Caco-2 (cell line): ENCODE measurements around the gene LINS1. TPM values are rescaled to one million over a fixed set of nuclear protein-coding genes. Genes with fewer than 3 reads are reported as not detected.

Experiments used
- BruUV-seq: library from RNA; stranded (reverse); fragments of 400-500 nt; replicated peaks from 2 replicates; lab custom pipeline; 2021; lab: Mats Ljungman, UMichigan
- CTCF ChIA-PET: fragments of 300-600 bp; sonication (Branson Sonifier 250); formaldehyde crosslinking; loops from one replicate; lab custom pipeline; 2022; ENCODE audit warnings: antibody characterized with exemption; lab: Charles Lee
- POLR2A ChIA-PET: fragments of 300-600 bp; sonication (Branson Sonifier 250); formaldehyde crosslinking; loops from one replicate; lab custom pipeline; 2022; ENCODE audit warnings: antibody characterized with exemption; lab: Charles Lee
- DNase-seq, 2 experiments: peaks; one replicate each; pipeline versions ENCODE4 v3.0.0 to v3.0.0-alpha.2; 2020 to 2022
- H3K27me3 ChIP-seq: replicated peaks from 2 replicates; pipeline ENCODE4 v1.6.0; 2011; ENCODE audit warnings: low read length; ENCODE audit not compliant: control insufficient read depth, insufficient read depth
- H3K36me3 ChIP-seq: 2 replicates; pipeline ENCODE4 v1.5.1; 2011; ENCODE audit warnings: low read length; ENCODE audit not compliant: control insufficient read depth, insufficient read depth
- H3K4me1 ChIP-seq: fragments of 250-450 bp; sonication (Bioruptor Pico); 2 replicates; pipeline ENCODE4 v1.5.1; 2020; ENCODE audit warnings: mild to moderate bottlenecking
- H3K4me3 ChIP-seq: 2 replicates; pipeline ENCODE4 v1.5.1; 2011; ENCODE audit warnings: low read depth, mild to moderate bottlenecking, control low read depth, low read length
- H3K9me3 ChIP-seq: fragments of 250-450 bp; sonication (Bioruptor Pico); 2 replicates; pipeline ENCODE4 v1.5.1; 2020; ENCODE audit warnings: mild to moderate bottlenecking, moderate library complexity
- H3K27ac Mint-ChIP-seq: one replicate; pipeline ENCODE4 v1.8.0; 2022; ENCODE audit warnings: mixed read lengths; ENCODE audit not compliant: unreplicated experiment
- H3K27me3 Mint-ChIP-seq: one replicate; pipeline ENCODE4 v1.8.0; 2022; ENCODE audit warnings: mixed read lengths; ENCODE audit not compliant: insufficient read depth, unreplicated experiment
- H3K36me3 Mint-ChIP-seq: one replicate; pipeline ENCODE4 v1.8.0; 2022; ENCODE audit warnings: mild to moderate bottlenecking, mixed read lengths; ENCODE audit not compliant: insufficient read depth, unreplicated experiment
- H3K4me1 Mint-ChIP-seq: one replicate; pipeline ENCODE4 v1.8.0; 2022; ENCODE audit warnings: low read depth, mixed read lengths; ENCODE audit not compliant: unreplicated experiment
- H3K4me3 Mint-ChIP-seq: one replicate; pipeline ENCODE4 v1.8.0; 2022; ENCODE audit warnings: mild to moderate bottlenecking, moderate library complexity, mixed read lengths; ENCODE audit not compliant: unreplicated experiment
- H3K9me3 Mint-ChIP-seq: one replicate; pipeline ENCODE4 v1.8.0; 2022; ENCODE audit warnings: mixed read lengths; ENCODE audit not compliant: unreplicated experiment
- CTCF ChIP-seq, 2 experiments: fragments of 200-600 bp in 1 of 2; IDR thresholded peaks; 1 replicate in 1 of 2; 2 replicates in 1 of 2; pipeline versions ENCODE4 v1.5.1 to v1.8.0; 2011 to 2022; ENCODE audit warnings: antibody characterized with exemption in 1 of 2, control low read depth in 1 of 2, inconsistent platforms in 1 of 2, low read depth in 1 of 2, low read length in 1 of 2, mild to moderate bottlenecking in 1 of 2, moderate library complexity in 1 of 2; ENCODE audit not compliant: insufficient read depth in 1 of 2, severe bottlenecking in 1 of 2, unreplicated experiment in 1 of 2
- intact Hi-C: fragments of 100-400 bp; cut with micrococcal nuclease; formaldehyde crosslinking; loops from one replicate; pipeline ENCODE4 v1.10.0; 2022; ENCODE audit not compliant: unreplicated experiment
- total RNA-seq: library from RNA; stranded (reverse); gene quantifications from 2 replicates; pipeline ENCODE4 v1.2.3, GENCODE V29; 2022

LINS1 gene
- total RNA-seq, 1 experiment from 2014 or later, result 11.0 TPM

DNA sequence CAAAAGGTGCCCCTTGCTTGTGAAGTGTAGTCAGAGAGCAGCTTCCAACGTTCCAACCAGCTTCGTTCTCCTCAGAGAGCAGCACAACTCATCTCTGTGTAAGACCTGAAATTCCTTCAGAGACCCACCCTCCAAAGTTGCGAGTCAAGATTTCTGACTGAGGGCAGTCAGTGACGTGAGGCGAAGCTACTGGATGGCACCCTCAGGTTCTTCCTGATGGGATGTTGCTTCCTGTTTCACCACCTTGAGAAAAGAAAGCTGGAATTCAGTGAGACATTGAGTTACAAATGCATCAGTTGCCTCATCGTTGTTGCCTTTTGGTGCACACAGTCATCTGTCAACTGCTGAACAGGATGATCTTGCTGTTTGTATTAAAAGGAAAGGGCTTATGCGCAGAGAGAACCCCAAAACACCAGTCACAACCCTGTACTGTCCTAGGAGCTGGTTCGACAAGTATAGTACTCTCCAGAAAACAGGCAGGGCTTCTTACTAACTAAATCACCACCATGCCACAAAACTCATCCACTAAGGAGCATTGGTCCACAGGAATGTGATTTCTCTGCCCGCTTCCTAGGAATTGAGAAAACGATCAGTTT, 73.1 kb downstream of the LINS1 start, which contains the start of gene CERS3:
CERS3 (minus strand) TSS at position 118 of the 596 bp plus-strand sequence. CDS start 27,101 bp downstream, outside the sequence.
- Mint-ChIP-seq H3K4me3 (no peak within 1 kb of the TSS), H3K4me1 (no peaks in the 10 kb centered on the region), H3K36me3 (no peaks in the 10 kb centered on the region), H3K27me3 (peaks cover 24% of the 10 kb centered on the region), H3K9me3 (no peaks in the 10 kb centered on the region), H3K27ac (no peak within 1 kb of the TSS)
- DNase-seq, result no peak
- Histone ChIP-seq H3K4me3 (no peak within 1 kb of the TSS), H3K36me3 (no peaks in the 10 kb centered on the region), H3K9me3 (no peaks in the 10 kb centered on the region), H3K27me3 (no peaks in the 10 kb centered on the region; the same call in 1 of the 2 replicates), H3K4me1 (no peaks in the 10 kb centered on the region)
- CTCF ChIA-PET, result no interaction called here
- no TSS peak for BruUV-seq
- intact Hi-C loops, result no loop called here
- POLR2A ChIA-PET, result no interaction called here
- no peak for TF ChIP-seq CTCF (IDR thresholded peaks at IDR 0.05; ENCODE audit: insufficient read depth in 1 of 2, low read depth in 1 of 2, low read length in 1 of 2, severe bottlenecking in 1 of 2, unreplicated experiment in 1 of 2)

GRCh38 chr15:100526027-100526481, 75.9 kb downstream of the LINS1 start:
- no peaks in the 10 kb centered on the region for H3K4me1 ChIP-seq
- Mint-ChIP-seq H3K27ac (no peak overlapping the region), H3K9me3 (no peaks in the 10 kb centered on the region), H3K27me3 (peaks cover 8% of the 10 kb centered on the region), H3K36me3 (no peaks in the 10 kb centered on the region), H3K4me3 (no peak overlapping the region), H3K4me1 (no peaks in the 10 kb centered on the region)
- H3K36me3 ChIP-seq, result no peaks in the 10 kb centered on the region
- H3K4me3 ChIP-seq, result no peak overlapping the region
- H3K9me3 ChIP-seq, result no peaks in the 10 kb centered on the region
- CTCF ChIA-PET, result no interaction called here
- intact Hi-C loops, result no loop called here
- TF ChIP-seq CTCF (IDR thresholded peaks at IDR 0.05; ENCODE audit: insufficient read depth in 1 of 2, low read depth in 1 of 2, low read length in 1 of 2, severe bottlenecking in 1 of 2, unreplicated experiment in 1 of 2), result no peak
- H3K27me3 ChIP-seq, result no peaks in the 10 kb centered on the region; the same call in 1 of the 2 replicates
- BruUV-seq, result no TSS peak
- POLR2A ChIA-PET, result no interaction called here
- DNase-seq, result no peak

- Mint-ChIP-seq H3K4me1 (no peaks in the 10 kb centered on the region), H3K27me3 (peaks cover 6% of the 10 kb centered on the region), H3K36me3 (no peaks in the 10 kb centered on the region), H3K27ac (no peak overlapping the region), H3K9me3 (no peaks in the 10 kb centered on the region), H3K4me3 (no peak overlapping the region)
- DNase-seq, result no peak
- no peaks in the 10 kb centered on the region for H3K9me3 ChIP-seq
- BruUV-seq, result no TSS peak
- CTCF ChIA-PET, result no interaction called here
- H3K36me3 ChIP-seq, result no peaks in the 10 kb centered on the region
- H3K4me3 ChIP-seq, result no peak overlapping the region
- intact Hi-C loops, result no loop called here
- no peaks in the 10 kb centered on the region; the same call in 1 of the 2 replicates for H3K27me3 ChIP-seq
- no peaks in the 10 kb centered on the region for H3K4me1 ChIP-seq
- POLR2A ChIA-PET, result no interaction called here
- TF ChIP-seq CTCF (IDR thresholded peaks at IDR 0.05; ENCODE audit: insufficient read depth in 1 of 2, low read depth in 1 of 2, low read length in 1 of 2, severe bottlenecking in 1 of 2, unreplicated experiment in 1 of 2), result no peak
Observed at GRCh38 chr15:100525436-100525835, 76.5 kb downstream of the LINS1 start.
